IPS-18c (cell line): ENCODE data around the gene NTN1.

Source experiments
- H3K4me3 ChIP-seq: 2 replicates; pipeline ENCODE4 v1.7.0; 2013; ENCODE audit warnings: low read depth, mild to moderate bottlenecking, low read length, moderate library complexity; ENCODE audit not compliant: insufficient read depth
- H3K9me3 ChIP-seq: one replicate; pipeline ENCODE4 v1.6.1; 2013; ENCODE audit warnings: mild to moderate bottlenecking, low read length, moderate library complexity; ENCODE audit not compliant: control insufficient read depth, insufficient read depth

The NTN1 gene

DNA sequence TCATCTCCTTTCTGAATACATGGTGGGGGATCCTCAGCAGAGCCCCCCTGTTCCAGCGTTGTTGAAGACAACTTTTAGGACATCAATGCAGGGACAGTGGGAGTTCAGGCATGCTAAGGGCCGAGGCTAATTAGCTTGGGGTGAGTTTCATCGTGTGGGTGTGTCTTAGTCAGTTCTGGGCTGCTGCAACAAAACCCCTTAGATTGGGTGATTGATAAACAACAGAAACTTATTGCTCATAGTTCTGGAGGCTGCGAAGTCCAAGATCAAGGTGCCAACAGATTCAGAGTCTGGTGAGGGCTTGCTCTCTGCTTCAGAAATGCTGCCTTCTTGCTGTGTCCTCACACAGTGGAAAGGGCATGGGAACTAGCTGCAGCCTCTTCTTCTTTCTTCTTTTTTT is 214.0 kb downstream of the NTN1 start:
- Histone ChIP-seq H3K4me3 (no peak overlapping the region), H3K9me3 (no peaks in the 10 kb centered on the region)

- no peaks in the 10 kb centered on the region for H3K9me3 ChIP-seq
- no peak overlapping the region for H3K4me3 ChIP-seq
These were observed 215.2 kb downstream of the NTN1 start for GRCh38 chr17:9236286-9237052.

GRCh38 chr17:9237053-9237410 is 215.7 kb downstream of the NTN1 start:
- Histone ChIP-seq H3K4me3 (no peak overlapping the region), H3K9me3 (no peaks in the 10 kb centered on the region)

GRCh38 chr17:9237661-9238301 is 216.5 kb downstream of the NTN1 start:
- Histone ChIP-seq H3K9me3 (no peaks in the 10 kb centered on the region), H3K4me3 (no peak overlapping the region)

GRCh38 chr17:9238340-9239245 is 217.3 kb downstream of the NTN1 start:
- Histone ChIP-seq H3K4me3 (no peak overlapping the region), H3K9me3 (no peaks in the 10 kb centered on the region)

DNA sequence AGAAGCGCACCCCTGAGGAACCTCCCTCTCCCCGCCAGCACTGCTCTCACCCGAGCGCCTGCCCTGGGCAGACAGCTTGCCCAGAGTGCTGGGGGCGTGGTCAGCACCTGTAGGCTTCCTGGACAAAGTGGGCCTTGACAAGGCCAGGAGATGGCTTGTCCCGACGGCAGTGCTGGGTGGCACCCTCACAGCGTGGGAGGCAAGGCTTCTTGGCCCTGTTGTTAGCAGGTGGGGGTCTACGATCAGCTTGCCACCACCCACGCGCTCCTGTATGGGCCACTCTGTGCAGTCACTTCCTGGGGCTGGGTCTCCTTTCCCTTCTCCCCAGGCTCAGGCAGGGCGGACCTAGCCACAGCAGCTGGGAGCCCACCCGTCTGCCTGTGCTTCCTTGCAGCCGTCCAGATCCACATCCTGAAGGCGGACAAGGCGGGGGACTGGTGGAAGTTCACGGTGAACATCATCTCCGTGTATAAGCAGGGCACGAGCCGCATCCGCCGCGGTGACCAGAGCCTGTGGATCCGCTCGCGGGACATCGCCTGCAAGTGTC is 218.0 kb downstream of the NTN1 start:
- peak overlapping the region; percentile 36; the same call in 1 of the 2 replicates for H3K4me3 ChIP-seq
- H3K9me3 ChIP-seq, result no peaks in the 10 kb centered on the region

DNA sequence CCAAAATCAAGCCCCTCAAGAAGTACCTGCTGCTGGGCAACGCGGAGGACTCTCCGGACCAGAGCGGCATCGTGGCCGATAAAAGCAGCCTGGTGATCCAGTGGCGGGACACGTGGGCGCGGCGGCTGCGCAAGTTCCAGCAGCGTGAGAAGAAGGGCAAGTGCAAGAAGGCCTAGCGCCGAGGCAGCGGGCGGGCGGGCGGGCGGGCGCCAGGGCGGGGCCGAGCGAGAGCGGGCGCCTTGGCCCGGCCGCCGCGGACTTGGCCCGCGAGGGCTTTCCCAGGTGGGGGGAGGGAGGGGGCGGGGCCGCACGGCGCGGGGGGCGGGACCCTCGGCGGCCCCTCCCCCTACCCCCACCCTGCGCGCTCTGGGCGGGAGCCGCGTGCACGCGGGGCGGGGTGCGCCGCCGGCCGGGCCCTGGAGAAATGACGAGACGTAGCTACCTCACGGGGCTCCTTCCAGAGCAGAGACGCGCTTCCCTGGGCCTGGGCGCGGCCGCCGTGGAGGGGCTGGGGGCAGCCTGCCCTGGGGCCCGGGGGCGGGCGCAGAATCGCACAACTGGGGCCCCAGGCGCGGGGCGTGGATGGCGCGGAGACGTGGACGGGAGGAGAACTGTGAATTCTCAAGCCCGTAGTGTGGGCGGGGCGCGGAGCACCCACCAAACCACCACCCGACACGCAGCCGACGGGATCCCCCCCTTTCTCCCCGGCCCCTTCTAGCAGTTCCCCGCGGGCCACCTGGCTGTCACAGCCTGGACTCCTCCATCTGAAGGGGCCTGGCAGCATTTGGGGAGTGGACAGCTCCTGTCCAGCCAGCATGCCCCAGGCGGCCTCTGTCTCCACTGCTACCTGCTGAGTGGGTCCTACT is 218.7 kb downstream of the NTN1 start:
- no peaks in the 10 kb centered on the region for H3K9me3 ChIP-seq
- peak overlapping the region; percentile 41 for H3K4me3 ChIP-seq

- peak overlapping the region; percentile 41 for H3K4me3 ChIP-seq
- H3K9me3 ChIP-seq, result no peaks in the 10 kb centered on the region
These were observed 219.5 kb downstream of the NTN1 start for GRCh38 chr17:9240659-9241370.

GRCh38 chr17:9241371-9241712 is 220.0 kb downstream of the NTN1 start:
- Histone ChIP-seq H3K9me3 (no peaks in the 10 kb centered on the region), H3K4me3 (no peak overlapping the region)

DNA sequence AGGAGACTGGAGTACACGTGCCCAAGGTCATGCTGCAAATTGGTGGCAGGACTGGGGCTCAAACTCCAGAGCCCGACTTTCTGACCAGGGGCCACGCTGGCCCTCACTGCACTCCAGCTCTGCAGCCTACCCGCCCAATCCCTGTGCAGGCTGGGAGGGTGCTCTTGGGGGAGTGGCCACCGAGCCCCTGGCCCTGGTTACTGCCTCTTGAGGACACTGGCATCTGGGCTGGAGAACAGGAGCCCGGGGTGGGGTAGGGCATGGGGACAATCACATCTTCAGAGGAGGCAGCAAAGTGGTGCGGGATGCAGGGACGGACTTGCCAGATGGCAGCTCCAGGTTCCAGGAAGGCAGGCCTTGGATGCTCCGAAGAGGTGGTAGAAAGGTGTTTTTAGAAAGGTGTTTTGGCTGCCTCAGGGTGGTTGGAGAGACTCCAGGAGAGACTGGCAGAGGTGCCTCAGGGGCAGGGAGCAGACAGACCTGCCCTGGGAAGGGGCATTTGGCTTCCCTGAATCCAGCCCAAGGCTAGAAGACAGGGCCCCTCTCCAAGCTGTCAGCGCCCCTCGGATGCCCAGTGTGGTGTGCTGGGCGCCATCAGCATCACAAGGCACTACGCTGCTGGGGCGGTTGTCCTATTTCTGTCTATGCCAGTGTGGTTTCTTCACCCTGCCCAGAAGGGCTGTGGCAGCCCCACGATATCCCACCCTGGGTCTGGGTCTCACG is 220.6 kb downstream of the NTN1 start:
- no peak overlapping the region for H3K4me3 ChIP-seq
- H3K9me3 ChIP-seq, result no peaks in the 10 kb centered on the region

- H3K4me3 ChIP-seq, result no peak overlapping the region
- no peaks in the 10 kb centered on the region for H3K9me3 ChIP-seq
These were observed 221.2 kb downstream of the NTN1 start for GRCh38 chr17:9242497-9242881.

GRCh38 chr17:9242983-9243382 is 221.7 kb downstream of the NTN1 start:
- no peak overlapping the region for H3K4me3 ChIP-seq
- no peaks in the 10 kb centered on the region for H3K9me3 ChIP-seq

DNA sequence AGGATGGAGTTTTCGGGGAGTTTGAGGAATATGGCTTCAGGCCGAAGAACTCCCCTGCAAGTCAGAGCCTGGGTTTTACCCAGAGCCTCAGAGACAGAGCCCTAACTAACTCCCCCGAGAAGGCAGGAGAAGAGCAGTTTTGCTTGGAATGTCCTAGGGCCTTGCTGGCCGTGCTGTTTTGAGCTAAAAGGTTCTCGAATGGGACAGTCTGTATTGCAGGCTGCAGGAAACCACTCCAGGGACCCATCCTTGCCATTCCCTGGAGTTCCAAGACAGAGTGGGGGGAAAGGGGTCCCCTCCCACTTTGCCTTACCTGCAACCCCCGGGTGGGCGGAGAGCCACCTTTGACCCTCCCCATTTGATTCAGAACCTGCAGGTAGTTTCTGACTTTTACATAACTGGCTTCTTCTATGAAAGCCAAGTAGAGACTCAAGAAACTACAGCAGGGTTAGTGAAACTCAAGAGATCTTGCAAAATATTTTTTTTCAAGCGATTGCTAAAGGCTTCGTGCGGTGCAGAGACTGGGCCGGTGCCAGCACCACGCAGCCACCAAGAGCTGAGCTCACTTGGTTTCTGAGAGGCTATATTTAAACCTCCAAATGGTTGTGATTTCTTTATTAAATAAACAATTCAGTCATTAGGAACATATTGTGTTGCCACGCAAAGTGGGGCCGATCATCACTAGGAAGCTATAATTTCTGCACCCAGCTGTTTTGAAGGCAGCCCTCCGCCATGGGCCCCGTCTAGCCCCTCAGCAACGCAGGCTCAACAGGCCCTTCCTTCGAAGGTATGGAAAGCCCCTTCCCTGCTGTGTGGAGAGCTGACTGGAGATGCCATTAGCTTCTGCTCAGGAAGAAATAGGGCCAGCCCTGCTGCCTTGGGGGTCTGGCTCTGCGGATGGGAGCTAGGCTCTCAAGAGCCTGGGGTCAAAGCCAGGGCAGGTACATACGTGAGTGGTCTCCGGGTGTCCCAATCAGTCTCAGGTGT is 223.0 kb downstream of the NTN1 start:
- Histone ChIP-seq H3K9me3 (no peaks in the 10 kb centered on the region), H3K4me3 (no peak overlapping the region)

GRCh38 chr17:9247401-9247938 is 226.2 kb downstream of the NTN1 start:
- no peaks in the 10 kb centered on the region for H3K9me3 ChIP-seq

More at GRCh38 chr17:9247401-9247938, 226.2 kb downstream of the NTN1 start:
- H3K4me3 ChIP-seq, result no peak overlapping the region
